Cardiac muscle cell (in vitro differentiated cells and primary cell): ENCODE results near the gene ELOVL1. TPM values are rescaled to one million over a fixed set of nuclear protein-coding genes. Genes with fewer than 3 reads are reported as not detected.

Experiments
- DNase-seq, 2 donors: peaks; one replicate each; pipeline versions ENCODE4 v3.0.0 to v3.0.0-alpha.2; 2010 to 2017; ENCODE audit warnings: low read depth in 1 of 2, low spot score in 1 of 2
- H3K27ac ChIP-seq: fragments of 200-600 bp; sonication (generic); 2 replicates; pipeline ENCODE4 v1.5.1; 2016
- H3K27me3 ChIP-seq: fragments of 200-600 bp; sonication (generic); 2 replicates; pipeline ENCODE4 v1.6.0; 2016; ENCODE audit warnings: control low read depth
- H3K36me3 ChIP-seq: fragments of 200-600 bp; sonication (generic); 2 replicates; pipeline ENCODE4 v1.5.1; 2016; ENCODE audit warnings: control low read depth
- H3K4me1 ChIP-seq: fragments of 200-600 bp; sonication (generic); 2 replicates; pipeline ENCODE4 v1.8.1; 2017; ENCODE audit warnings: low read depth, mild to moderate bottlenecking, mixed run types
- H3K4me3 ChIP-seq: fragments of 200-600 bp; sonication (generic); 2 replicates; pipeline ENCODE4 v1.5.1; 2016; ENCODE audit warnings: mild to moderate bottlenecking
- H3K9me3 ChIP-seq: fragments of 200-600 bp; sonication (generic); 2 replicates; pipeline ENCODE4 v1.5.1; 2017; ENCODE audit warnings: low read depth, mild to moderate bottlenecking, control low read depth
- CTCF ChIP-seq: IDR thresholded peaks from 2 replicates; pipeline ENCODE4 v1.5.1; 2012; ENCODE audit warnings: low read depth, mild to moderate bottlenecking, low read length
- polyA plus RNA-seq: library from polyadenylated mRNA; unstranded; fragments of >200 nt; fragmentation: Nextera tagmentation; extraction: Ambion mirVana; gene quantifications from 2 replicates; pipeline ENCODE4 v1.2.1, GENCODE V29; 2016
- total RNA-seq: library from RNA; depleted of rRNA; stranded (reverse); fragments of >200 nt; gene quantifications from 2 replicates; pipeline ENCODE4 v1.2.3, GENCODE V29; 2016

ELOVL1 gene
- total and polyA plus RNA-seq, 2 experiments from 2014 or later: 18.5 to 50.0 TPM

- DNase-seq: no peak
- Histone ChIP-seq H3K27ac (no peak overlapping the region), H3K9me3 (no peaks in the 10 kb centered on the region), H3K4me1 (no peaks in the 10 kb centered on the region), H3K27me3 (no peaks in the 10 kb centered on the region), H3K36me3 (no peaks in the 10 kb centered on the region), H3K4me3 (no peak overlapping the region)
- no peak for TF ChIP-seq CTCF
Measured at GRCh38 chr1:43321331-43321891, 46.4 kb downstream of the ELOVL1 start.

- H3K27me3 ChIP-seq: no peaks in the 10 kb centered on the region
- H3K27ac ChIP-seq: no peak overlapping the region
- TF ChIP-seq CTCF: no peak
- DNase-seq: no peak
- no peaks in the 10 kb centered on the region for H3K9me3 ChIP-seq
- no peaks in the 10 kb centered on the region for H3K36me3 ChIP-seq
- no peak overlapping the region for H3K4me3 ChIP-seq
- H3K4me1 ChIP-seq: no peaks in the 10 kb centered on the region
Measured at GRCh38 chr1:43319766-43320165, 48.0 kb downstream of the ELOVL1 start.

GRCh38 chr1:43319288-43319687, 48.5 kb downstream of the ELOVL1 start:
- no peaks in the 10 kb centered on the region for H3K27me3 ChIP-seq
- no peaks in the 10 kb centered on the region for H3K4me1 ChIP-seq
- no peak for DNase-seq
- no peak overlapping the region for H3K27ac ChIP-seq
- H3K4me3 ChIP-seq: no peak overlapping the region
- H3K9me3 ChIP-seq: no peaks in the 10 kb centered on the region
- TF ChIP-seq CTCF: no peak
- no peaks in the 10 kb centered on the region for H3K36me3 ChIP-seq

GRCh38 chr1:43318831-43319230, 49.0 kb downstream of the ELOVL1 start:
- H3K27me3 ChIP-seq: no peaks in the 10 kb centered on the region
- H3K27ac ChIP-seq: no peak overlapping the region
- TF ChIP-seq CTCF: no peak
- no peaks in the 10 kb centered on the region for H3K9me3 ChIP-seq
- no peaks in the 10 kb centered on the region for H3K4me1 ChIP-seq
- no peaks in the 10 kb centered on the region for H3K36me3 ChIP-seq
- no peak overlapping the region for H3K4me3 ChIP-seq
- no peak for DNase-seq

GRCh38 chr1:43317817-43318471, 49.9 kb downstream of the ELOVL1 start:
- Histone ChIP-seq H3K27me3 (no peaks in the 10 kb centered on the region), H3K4me1 (no peaks in the 10 kb centered on the region), H3K27ac (no peak overlapping the region), H3K9me3 (no peaks in the 10 kb centered on the region), H3K4me3 (no peak overlapping the region), H3K36me3 (no peaks in the 10 kb centered on the region)
- DNase-seq: no peak
- TF ChIP-seq CTCF: no peak
